GM12891 (cell line): ENCODE measurements around the gene CFAP74.

Experiments
- PAX5 ChIP-seq: IDR thresholded peaks from 2 replicates; pipeline ENCODE4 v1.6.1; 2011; ENCODE audit warnings: low read length, moderate library complexity, mild to moderate bottlenecking; ENCODE audit not compliant: insufficient read depth, severe bottlenecking
- POLR2A ChIP-seq: IDR thresholded peaks from 2 replicates; pipeline ENCODE4 v1.6.1; 2011; ENCODE audit warnings: low read depth, low read length, control low read depth
- POLR2AphosphoS5 ChIP-seq: IDR thresholded peaks from 2 replicates; pipeline ENCODE4 v1.6.1; 2011; ENCODE audit warnings: low read depth, low read length, control low read depth
- SPI1 ChIP-seq: IDR thresholded peaks from 2 replicates; pipeline ENCODE4 v1.6.1; 2011; ENCODE audit warnings: low read depth, low read length, control low read depth
- TAF1 ChIP-seq: IDR thresholded peaks from 2 replicates; pipeline ENCODE4 v1.6.1; 2011; ENCODE audit warnings: low read depth, low read length, control low read depth

GRCh38 chr1:2014181-2014580 is 10.6 kb upstream of the CFAP74 start:
- TF ChIP-seq TAF1 = no peak
- TF ChIP-seq POLR2A = no peak
- TF ChIP-seq POLR2AphosphoS5 = no peak
- TF ChIP-seq SPI1 = no peak
- TF ChIP-seq PAX5 = no peak
